ENCODE measurements around the gene VPS37D. TPM values are rescaled to one million over a fixed set of nuclear protein-coding genes. Genes with fewer than 3 reads are reported as not detected.

Gene VPS37D
- polyA plus RNA-seq, 1 experiment = 1.8 TPM

DNA sequence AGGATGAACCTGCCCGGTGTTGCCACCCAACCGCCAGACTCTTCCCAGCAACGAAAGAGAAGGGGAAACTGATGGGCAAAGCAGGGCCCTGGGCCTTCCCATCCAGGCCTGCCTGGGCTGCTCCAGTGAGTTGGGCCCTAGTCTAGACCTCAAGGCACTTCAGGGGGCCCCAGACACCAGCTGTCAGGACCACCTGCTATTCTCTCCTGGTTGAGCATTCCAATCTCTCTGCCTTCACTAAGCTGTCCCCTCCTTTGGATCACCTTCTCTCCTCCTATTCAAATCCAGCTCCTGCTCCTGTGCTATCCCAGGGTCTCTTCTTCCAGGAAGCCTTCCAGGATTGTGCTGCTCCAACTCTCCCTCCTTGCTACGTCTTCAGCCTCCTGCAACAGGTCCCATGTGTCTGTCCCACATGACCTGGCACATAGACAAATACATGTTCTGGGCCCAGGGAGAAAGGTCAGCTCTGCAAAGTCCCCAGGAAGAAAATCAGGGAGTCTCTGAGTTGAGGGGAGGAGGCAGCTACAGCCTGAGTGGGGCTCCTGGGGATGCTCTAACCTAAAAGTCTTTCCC is 48.8 kb downstream of the VPS37D start:
- peak overlapping the region; percentile 70 for H3K27ac ChIP-seq (ENCODE audit: low read depth, low read length)
- TF ChIP-seq, protein P1, sequence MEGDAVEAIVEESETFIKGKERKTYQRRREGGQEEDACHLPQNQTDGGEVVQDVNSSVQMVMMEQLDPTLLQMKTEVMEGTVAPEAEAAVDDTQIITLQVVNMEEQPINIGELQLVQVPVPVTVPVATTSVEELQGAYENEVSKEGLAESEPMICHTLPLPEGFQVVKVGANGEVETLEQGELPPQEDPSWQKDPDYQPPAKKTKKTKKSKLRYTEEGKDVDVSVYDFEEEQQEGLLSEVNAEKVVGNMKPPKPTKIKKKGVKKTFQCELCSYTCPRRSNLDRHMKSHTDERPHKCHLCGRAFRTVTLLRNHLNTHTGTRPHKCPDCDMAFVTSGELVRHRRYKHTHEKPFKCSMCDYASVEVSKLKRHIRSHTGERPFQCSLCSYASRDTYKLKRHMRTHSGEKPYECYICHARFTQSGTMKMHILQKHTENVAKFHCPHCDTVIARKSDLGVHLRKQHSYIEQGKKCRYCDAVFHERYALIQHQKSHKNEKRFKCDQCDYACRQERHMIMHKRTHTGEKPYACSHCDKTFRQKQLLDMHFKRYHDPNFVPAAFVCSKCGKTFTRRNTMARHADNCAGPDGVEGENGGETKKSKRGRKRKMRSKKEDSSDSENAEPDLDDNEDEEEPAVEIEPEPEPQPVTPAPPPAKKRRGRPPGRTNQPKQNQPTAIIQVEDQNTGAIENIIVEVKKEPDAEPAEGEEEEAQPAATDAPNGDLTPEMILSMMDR (IDR thresholded peaks at IDR 0.05; ENCODE audit: low read depth, low read length) = no peak
- ChIA-PET POLR2A (interaction anchor here (1.2 kb wide), 1 partner anchor 11 kb away, joined by 4 read pairs; no protein-coding TSS in a partner anchor), CTCF (interaction anchor here (0.9 to 1.1 kb wide), 2 partner anchors 9 to 48 kb away, joined by 3 to 6 read pairs; partner anchors contain the start of gene VPS37D)
- H3K27me3 ChIP-seq (ENCODE audit: control insufficient read depth, insufficient read depth, low read length) = no peaks in the 10 kb centered on the region
- H3K4me3 ChIP-seq (ENCODE audit: low read depth, low read length) = no peak overlapping the region
- no peaks in the 10 kb centered on the region; the same call in 1 of the 2 replicates for H3K9me3 ChIP-seq (ENCODE audit: control insufficient read depth, insufficient read depth, low read length)
- no peak for DNase-seq (ENCODE audit: low read depth, low spot score)

DNA sequence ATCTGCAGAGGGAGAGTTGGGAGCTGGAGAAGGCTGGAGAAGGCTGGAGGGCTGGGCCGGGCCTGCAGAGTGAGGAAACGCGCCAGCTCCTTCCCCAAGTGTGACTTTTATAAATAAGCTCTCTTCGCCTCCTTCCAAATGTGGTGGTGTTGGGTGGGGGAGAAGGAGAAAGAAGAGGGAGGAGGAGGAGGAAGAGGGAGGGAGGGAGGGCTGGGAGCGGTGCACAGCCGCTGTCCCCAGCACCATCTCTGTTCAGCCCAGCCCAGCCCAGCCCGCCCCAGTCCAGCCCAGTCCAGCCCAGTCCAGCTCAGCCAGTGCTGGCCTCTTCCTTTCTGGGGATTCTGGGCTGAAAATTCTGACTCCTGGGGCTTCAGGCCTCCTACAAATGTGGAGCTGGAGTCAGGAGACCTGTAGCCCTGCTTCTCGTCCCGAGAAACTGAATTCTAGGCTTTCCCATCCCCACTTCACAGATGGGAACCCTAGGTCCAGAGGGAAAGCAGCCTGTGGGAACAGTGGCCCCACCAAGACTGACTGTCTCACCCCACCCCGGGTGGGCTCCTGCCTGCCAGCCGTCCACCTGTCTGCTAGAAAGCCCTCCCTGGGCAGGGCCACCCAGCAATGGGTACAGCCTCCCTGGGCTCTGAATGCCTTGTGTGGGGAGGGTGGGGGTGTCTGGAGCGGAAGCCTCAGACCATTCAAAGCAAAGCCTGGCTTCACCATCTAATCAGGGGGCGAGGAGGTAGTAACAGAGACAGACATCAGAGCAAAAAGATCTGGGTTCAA is 49.6 kb downstream of the VPS37D start:
- Histone ChIP-seq H3K4me3 (ENCODE audit: low read depth, low read length) (peak overlapping the region; percentile 76), H3K9me3 (ENCODE audit: control insufficient read depth, insufficient read depth, low read length) (no peaks in the 10 kb centered on the region; the same call in 1 of the 2 replicates), H3K27me3 (ENCODE audit: control insufficient read depth, insufficient read depth, low read length) (peaks cover 6% of the 10 kb centered on the region), H3K27ac (ENCODE audit: low read depth, low read length) (peak overlapping the region; percentile 61)
- POLR2A ChIA-PET = interaction anchor here (0.6 to 1.3 kb wide), 5 partner anchors 12 to 133 kb away, joined by 3 to 5 read pairs (median 3); no protein-coding TSS in a partner anchor
- CTCF ChIA-PET = interaction anchor here (0.9 to 1.1 kb wide), 3 partner anchors 8 to 110 kb away, joined by 3 to 6 read pairs (median 3); partner anchors contain the start of gene VPS37D
- TF ChIP-seq, protein P1 (IDR thresholded peaks at IDR 0.05; ENCODE audit: low read depth, low read length) = no peak
- DNase-seq (ENCODE audit: low read depth, low spot score) = no peak

DNA sequence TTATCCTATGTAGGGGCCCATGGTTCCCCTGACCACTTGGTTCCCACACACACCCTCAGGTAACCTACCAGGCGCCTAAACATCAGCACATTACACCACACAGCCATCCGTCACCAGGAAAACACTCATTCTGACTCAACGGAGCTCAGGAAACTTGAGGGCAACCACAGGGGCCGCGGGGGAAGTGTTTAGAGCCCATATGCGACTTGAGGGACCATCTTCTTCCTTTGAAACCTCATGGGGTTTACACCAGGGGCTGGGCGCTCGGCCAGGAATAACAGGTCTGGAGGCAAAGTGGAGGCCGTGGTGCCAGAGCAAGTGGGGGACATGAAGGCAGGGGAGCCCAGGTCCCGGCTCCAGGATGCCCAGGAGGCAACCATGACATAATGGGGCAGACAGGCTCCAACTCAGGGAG is 50.4 kb downstream of the VPS37D start:
- Histone ChIP-seq H3K27ac (ENCODE audit: low read depth, low read length) (peak overlapping the region; percentile 61), H3K27me3 (ENCODE audit: control insufficient read depth, insufficient read depth, low read length) (peaks cover 6% of the 10 kb centered on the region), H3K4me3 (ENCODE audit: low read depth, low read length) (peak overlapping the region; percentile 76), H3K9me3 (ENCODE audit: control insufficient read depth, insufficient read depth, low read length) (no peaks in the 10 kb centered on the region; the same call in 1 of the 2 replicates)
- TF ChIP-seq, protein P1 (IDR thresholded peaks at IDR 0.05; ENCODE audit: low read depth, low read length) = no peak
- ChIA-PET CTCF (interaction anchor here (1.0 kb wide), 1 partner anchor 111 kb away, joined by 3 read pairs; no protein-coding TSS in a partner anchor), POLR2A (interaction anchor here (1.3 kb wide), 1 partner anchor 133 kb away, joined by 3 read pairs; no protein-coding TSS in a partner anchor)
- DNase-seq (ENCODE audit: low read depth, low spot score) = no peak

DNA sequence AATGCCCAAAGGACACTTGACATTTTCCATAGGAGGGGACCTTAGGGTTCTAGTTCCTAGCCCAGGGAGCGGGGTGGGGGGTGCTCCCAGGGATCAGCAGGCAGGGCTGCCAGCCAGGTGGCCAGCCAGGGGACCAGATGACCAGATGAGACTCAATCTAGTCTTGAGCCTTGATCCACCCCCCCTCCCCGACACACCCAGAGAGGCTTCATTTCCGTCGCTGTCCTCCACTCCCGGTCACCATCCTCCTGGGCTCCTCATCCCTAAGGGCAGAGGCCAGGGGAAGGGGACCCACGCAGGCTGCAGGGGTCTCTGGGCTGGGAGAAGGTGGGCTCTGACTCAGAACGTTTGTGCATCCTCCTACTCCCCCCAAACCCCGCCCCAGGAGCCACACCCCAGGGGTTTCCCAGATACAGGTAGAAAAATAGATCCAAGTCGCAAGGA is 50.8 kb downstream of the VPS37D start:
- TF ChIP-seq, protein P1 (IDR thresholded peaks at IDR 0.05; ENCODE audit: low read depth, low read length) = no peak
- peaks cover 6% of the 10 kb centered on the region for H3K27me3 ChIP-seq (ENCODE audit: control insufficient read depth, insufficient read depth, low read length)
- no peak for DNase-seq (ENCODE audit: low read depth, low spot score)
- H3K9me3 ChIP-seq (ENCODE audit: control insufficient read depth, insufficient read depth, low read length) = no peaks in the 10 kb centered on the region; the same call in 1 of the 2 replicates
- POLR2A ChIA-PET = interaction anchor here (1.3 kb wide), 1 partner anchor 132 kb away, joined by 3 read pairs; no protein-coding TSS in a partner anchor
- peak overlapping the region; percentile 39 for H3K27ac ChIP-seq (ENCODE audit: low read depth, low read length)
- peak overlapping the region; percentile 76 for H3K4me3 ChIP-seq (ENCODE audit: low read depth, low read length)
- CTCF ChIA-PET = interaction anchor here (1.0 kb wide), 1 partner anchor 112 kb away, joined by 3 read pairs; no protein-coding TSS in a partner anchor
